SH-SY5Y (cell line): ENCODE data around the gene PCDH1.

Experiments used
- GATA2 ChIP-seq: IDR thresholded peaks from 2 replicates; pipeline ENCODE4 v1.6.1; 2011; ENCODE audit warnings: mild to moderate bottlenecking, low read depth, low read length
- GATA3 ChIP-seq: IDR thresholded peaks from 2 replicates; pipeline ENCODE4 v1.6.1; 2011; ENCODE audit warnings: low read depth, mild to moderate bottlenecking, low read length, moderate library complexity

The PCDH1 gene

GRCh38 chr5:141844414-141845097 lies 33.7 kb downstream of the PCDH1 start:
- TF ChIP-seq GATA2 = no peak
- TF ChIP-seq GATA3 = no peak

- TF ChIP-seq GATA2 (no peak), GATA3 (no peak)
Observed at GRCh38 chr5:141843156-141843927, 34.9 kb downstream of the PCDH1 start.

- TF ChIP-seq GATA3 (no peak), GATA2 (no peak)
Observed at GRCh38 chr5:141841378-141842180, 36.6 kb downstream of the PCDH1 start.

GRCh38 chr5:141840826-141841360 lies 37.3 kb downstream of the PCDH1 start:
- TF ChIP-seq GATA3 = peak; percentile 99
- peak; percentile 100 for TF ChIP-seq GATA2

GRCh38 chr5:141840280-141840812 lies 37.9 kb downstream of the PCDH1 start:
- TF ChIP-seq GATA3 (no peak), GATA2 (no peak)

- no peak for TF ChIP-seq GATA2
- TF ChIP-seq GATA3 = no peak
Observed at GRCh38 chr5:141839015-141839513, 39.1 kb downstream of the PCDH1 start.

- TF ChIP-seq GATA3 (no peak), GATA2 (peak; percentile 85)
Observed at GRCh38 chr5:141838326-141839014, 39.7 kb downstream of the PCDH1 start.

- TF ChIP-seq GATA3 = no peak
- no peak for TF ChIP-seq GATA2
Observed at GRCh38 chr5:141835928-141836670, 42.1 kb downstream of the PCDH1 start.

GRCh38 chr5:141834331-141834730 lies 43.9 kb downstream of the PCDH1 start:
- TF ChIP-seq GATA3 (no peak), GATA2 (no peak)

GRCh38 chr5:141832131-141832530 lies 46.1 kb downstream of the PCDH1 start:
- no peak for TF ChIP-seq GATA3
- no peak for TF ChIP-seq GATA2

GRCh38 chr5:141828162-141828561 lies 50.0 kb downstream of the PCDH1 start:
- TF ChIP-seq GATA3 (no peak), GATA2 (no peak)

GRCh38 chr5:141826674-141827073 lies 51.5 kb downstream of the PCDH1 start:
- TF ChIP-seq GATA3 (no peak), GATA2 (no peak)

GRCh38 chr5:141825791-141826560 lies 52.2 kb downstream of the PCDH1 start:
- TF ChIP-seq GATA3 = no peak
- TF ChIP-seq GATA2 = 0 out of 2 replicates have a peak, but pooled peaks have one; percentile 7

- no peak for TF ChIP-seq GATA2
- no peak for TF ChIP-seq GATA3
Observed at GRCh38 chr5:141825241-141825671, 53.0 kb downstream of the PCDH1 start.
